Cortex of kidney (tissue), 1 donor: ENCODE data around the gene C4orf46.

Experiments
- DNase-seq: peaks from one replicate; lab custom pipeline; 2025; lab: John Stamatoyannopoulos, UW

Gene C4orf46

DNA sequence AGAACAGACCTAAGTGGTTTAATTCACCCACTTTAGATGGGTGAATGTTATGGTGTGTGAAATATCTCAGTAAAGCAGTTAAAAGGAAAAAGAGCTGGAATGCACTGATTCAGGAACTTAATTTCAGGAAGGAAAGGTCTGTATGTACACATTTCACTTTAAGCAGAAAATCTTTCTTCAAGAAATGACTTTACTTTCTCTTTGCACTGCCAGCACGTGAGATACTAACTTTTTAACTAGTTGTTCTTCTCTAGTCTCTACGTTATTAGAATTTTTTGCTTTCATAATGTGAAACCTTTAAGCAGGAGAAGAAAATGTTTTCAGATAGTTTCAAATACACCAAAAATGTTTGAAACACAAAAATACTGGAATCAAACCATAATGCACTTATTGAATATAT is 18.8 kb downstream of the C4orf46 start:
- DNase-seq: no peak

DNA sequence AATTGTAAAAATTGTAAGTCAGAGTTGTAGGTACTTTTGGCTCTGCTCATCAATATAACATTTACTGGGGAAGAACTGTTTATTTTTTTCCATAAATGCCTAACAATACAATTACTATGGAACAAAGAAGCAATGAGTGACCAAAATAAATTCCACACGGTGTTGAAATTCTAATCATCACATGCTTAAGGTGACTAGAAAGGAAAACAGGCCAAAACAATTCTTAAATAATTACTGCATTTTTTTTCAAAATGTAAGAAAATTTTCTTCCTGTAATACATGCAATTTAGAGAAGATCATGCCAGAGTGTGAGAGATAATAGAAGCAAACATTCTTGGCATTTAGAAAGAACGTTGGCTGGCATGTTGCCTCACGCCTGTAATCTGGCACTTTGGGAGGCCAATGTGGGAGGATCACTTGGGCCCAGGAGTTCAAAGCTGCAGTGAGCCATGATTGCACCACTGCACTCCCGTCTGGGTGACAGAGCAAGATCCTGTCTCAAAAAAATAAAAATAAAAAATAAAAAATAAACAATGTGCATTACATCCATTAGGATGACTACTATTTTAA is 22.5 kb downstream of the C4orf46 start:
- no peak for DNase-seq

- DNase-seq: no peak
Observed at GRCh38 chr4:158644760-158645159, 26.9 kb downstream of the C4orf46 start.

DNA sequence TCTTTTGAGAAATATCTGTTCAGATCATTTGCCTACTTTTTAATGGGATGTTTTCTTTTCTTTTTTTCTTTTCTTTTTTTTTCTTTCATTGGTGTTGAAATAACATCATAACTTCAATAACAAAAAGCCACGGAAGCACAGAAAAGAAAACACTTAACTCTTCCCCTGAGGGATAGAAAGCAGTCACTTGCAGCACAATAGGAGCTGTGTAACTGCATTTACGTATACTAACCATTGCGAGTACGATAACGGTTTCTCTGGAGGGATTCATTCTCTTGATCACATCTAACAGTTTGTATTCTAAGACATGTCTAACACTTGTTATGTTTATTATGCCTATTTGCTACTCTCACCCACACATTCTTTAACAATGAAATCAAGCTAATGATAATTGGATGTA is 27.3 kb downstream of the C4orf46 start:
- no peak for DNase-seq

DNA sequence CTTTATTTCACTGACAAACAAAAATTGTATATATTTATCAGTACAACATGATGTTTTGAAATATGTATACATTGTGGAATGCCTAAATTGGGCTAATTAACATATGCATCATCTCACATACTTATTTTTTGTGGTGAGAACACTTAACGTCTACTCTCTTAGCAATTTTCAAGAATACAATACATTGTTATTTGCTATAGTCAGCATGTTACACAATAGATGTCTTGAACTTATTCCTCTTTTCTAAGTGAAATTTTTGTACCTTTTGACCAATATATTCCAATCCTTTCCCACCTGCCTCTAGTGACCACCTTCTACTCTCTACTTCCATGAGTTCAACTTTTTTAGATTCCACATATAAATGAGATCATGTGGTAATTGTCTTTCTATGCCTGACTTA is 35.1 kb downstream of the C4orf46 start:
- no peak for DNase-seq

DNA sequence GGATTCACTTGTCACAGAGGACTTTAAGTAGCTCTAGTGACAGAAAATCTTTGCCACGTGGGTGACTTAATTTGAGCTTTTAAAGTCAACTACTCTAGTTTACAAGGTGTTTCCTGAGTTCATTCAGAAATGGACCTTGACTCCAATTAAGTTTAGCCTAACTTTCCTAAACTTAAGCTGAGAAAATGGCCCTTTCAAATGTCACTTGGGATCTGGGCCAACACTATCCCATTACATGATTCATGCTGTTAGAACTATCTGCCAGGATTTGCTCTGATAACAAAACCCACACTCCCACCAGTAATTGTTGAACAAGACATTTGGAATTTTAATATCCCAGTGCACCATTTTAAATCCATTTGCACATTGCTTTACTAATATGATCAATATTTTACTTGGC is 40.8 kb downstream of the C4orf46 start:
- DNase-seq: no peak

DNA sequence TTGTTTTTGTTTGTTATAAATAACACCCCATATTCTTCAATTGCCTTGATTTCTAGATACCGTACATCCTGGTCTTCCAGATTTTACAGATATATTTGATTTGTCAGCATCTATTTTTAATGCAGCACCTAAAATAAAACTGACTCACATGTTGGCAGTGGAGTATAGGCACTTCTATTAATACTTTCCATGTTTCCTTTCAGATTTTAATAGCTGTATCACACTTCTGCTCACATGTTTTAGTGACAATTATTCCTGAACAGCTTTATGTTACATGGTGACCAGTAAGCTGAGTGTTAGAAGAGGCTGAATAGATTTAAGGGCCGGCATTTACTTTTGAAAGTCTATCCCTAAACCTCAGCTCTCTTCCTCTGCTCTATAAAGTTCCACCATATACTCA is 46.1 kb downstream of the C4orf46 start:
- no peak for DNase-seq

DNA sequence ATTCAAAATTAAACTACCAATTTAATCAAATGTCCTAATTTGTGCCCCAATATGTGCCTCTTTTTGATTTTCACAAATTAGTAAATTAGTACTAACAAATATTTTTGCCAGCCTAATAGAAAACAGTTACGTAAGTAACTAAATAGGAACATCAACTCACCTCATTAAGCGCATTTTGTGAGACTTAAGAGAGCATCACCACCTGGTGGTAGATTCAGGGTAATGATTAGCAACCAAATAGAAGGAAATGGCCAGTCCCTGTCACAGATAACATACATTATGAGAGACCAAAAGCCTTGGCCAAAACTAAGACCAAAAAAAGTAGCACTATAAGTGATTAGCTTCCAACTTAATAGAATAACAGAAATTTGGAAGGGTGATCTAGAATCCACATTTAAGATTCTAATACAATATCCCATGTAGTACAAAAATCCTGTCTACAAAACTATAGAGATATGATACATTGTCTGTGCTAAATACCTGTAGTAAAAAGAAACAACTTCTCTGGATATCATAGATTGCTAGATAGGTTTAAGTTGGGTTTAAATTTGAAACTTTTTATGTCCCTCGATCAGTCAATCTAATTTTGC is 46.7 kb downstream of the C4orf46 start:
- no peak for DNase-seq

DNA sequence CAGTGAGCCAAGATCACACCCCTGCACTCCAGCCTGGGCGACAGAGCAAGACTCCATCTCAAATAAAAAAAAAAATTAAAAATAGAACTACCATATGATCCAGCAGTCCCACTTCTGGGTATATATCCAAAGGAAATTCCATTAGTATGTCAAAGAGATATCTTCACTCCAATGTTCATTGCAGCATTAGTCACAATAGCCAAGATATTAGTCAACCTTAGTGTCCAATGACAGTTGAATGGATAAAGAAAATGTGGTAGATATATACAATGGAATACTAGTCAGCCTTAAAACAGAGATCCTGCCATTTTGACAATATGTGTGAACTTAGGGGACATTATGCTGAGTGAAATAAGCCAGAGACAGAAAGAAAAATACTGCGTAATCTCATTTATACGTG is 49.4 kb downstream of the C4orf46 start:
- DNase-seq: no peak

DNA sequence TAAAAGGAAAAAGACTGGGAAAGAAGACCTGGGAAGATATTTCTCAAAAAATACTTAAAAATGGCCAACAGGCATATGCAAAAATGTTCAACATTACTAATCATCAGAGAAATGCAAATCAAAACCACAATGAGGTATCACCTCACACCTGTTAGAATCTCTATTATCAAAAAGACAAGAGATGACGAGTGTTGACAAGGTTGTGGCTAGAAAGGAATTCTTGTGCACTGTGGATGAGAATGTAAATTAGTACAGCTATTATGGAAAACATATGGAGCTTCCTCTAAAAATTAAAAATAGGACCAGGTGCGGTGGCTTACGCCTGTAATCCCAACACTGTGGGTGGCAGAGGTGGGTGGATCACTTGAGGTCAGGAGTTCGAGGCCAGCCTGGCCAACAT is 50.0 kb downstream of the C4orf46 start:
- no peak for DNase-seq

GRCh38 chr4:158617956-158618355 is 53.7 kb downstream of the C4orf46 start:
- DNase-seq: no peak
